ENCODE data around the gene GAL. TPM values are rescaled to one million over a fixed set of nuclear protein-coding genes. Genes with fewer than 3 reads are reported as not detected.

Gene GAL
- total and polyA plus RNA-seq, 8 donors, result 0.38 to 6.3 (median 0.98) TPM

DNA sequence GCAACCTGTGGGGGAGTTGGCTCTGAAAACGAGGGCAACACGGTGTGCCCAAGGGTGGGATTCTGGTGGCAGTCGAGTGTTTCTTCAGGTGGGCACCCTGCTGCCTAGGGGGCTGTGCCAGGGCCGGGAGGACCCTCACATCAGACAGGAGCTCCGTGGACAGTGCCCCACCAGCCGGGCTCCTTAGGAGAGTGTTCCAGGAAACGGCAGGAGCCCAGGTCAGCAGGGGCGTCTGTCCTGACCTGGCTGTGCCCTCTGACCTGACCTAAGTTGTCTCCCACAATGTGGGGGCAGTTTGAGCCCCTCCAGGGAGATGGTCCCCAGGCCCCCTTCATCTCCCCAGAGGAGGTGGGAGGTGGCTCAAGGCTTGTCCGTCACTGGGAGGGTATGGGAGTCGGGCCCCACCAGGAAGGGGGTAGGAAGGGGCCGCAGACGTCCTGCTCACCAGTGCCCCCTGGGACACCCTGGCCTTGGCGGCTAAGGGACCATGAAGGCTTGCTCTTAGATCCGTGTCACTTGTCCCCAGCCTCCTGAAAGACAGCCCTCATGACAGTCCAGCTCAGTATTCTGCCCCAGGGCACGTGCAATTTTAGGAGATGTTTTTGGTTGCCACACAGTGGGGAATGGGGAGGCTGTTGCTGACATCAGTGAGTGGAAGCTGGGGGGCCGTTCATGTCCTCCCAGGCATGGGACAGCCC, 32.2 kb upstream of the GAL start:
- ATAC-seq (no peak), DNase-seq (no peak), FAIRE-seq (no peak)
- H3K4me1 ChIP-seq, result no peaks in the 10 kb centered on the region
- TF ChIP-seq, protein P1, sequence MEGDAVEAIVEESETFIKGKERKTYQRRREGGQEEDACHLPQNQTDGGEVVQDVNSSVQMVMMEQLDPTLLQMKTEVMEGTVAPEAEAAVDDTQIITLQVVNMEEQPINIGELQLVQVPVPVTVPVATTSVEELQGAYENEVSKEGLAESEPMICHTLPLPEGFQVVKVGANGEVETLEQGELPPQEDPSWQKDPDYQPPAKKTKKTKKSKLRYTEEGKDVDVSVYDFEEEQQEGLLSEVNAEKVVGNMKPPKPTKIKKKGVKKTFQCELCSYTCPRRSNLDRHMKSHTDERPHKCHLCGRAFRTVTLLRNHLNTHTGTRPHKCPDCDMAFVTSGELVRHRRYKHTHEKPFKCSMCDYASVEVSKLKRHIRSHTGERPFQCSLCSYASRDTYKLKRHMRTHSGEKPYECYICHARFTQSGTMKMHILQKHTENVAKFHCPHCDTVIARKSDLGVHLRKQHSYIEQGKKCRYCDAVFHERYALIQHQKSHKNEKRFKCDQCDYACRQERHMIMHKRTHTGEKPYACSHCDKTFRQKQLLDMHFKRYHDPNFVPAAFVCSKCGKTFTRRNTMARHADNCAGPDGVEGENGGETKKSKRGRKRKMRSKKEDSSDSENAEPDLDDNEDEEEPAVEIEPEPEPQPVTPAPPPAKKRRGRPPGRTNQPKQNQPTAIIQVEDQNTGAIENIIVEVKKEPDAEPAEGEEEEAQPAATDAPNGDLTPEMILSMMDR (IDR thresholded peaks at IDR 0.05), result no peak
- no peaks in the 10 kb centered on the region for H3K27me3 ChIP-seq
- 42 to 48% methylated on average over 16 of the region's 16 CpGs for WGBS, 2 donors
- intact Hi-C loops (cut with DNase I), result no loop called here
- no peaks in the 10 kb centered on the region for H3K36me3 ChIP-seq
- H3K4me3 ChIP-seq, result no peak overlapping the region
- no peaks in the 10 kb centered on the region for H3K9me3 ChIP-seq
- no peak overlapping the region for H3K27ac ChIP-seq

DNA sequence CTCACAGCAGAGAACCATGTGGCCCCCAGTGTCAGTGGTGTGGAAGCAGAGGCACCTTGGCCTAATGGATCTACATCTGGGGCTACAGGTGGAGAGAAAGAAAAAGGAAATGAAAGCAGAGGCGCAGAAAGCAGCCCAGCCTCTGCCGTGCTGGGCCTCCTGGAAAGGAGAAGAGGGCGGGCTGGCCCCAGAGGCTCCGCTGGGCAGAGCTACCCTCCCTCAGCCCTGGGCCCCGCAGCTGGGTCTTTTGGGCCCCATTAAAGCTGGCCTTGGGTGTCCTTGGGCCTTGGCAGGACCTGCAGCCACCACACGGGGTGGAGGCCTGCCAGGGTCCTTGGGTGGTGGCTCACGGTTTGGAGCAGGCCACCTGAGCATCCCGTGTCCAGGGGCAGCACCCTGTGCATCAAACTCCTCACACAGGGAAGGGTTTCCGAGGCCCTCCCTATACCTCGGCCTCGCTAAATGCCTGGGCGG, 31.6 kb upstream of the GAL start:
- no peak overlapping the region for H3K27ac ChIP-seq
- H3K36me3 ChIP-seq, result no peaks in the 10 kb centered on the region
- H3K4me3 ChIP-seq, result no peak overlapping the region
- no peaks in the 10 kb centered on the region for H3K4me1 ChIP-seq
- DNase-seq, result no peak
- ATAC-seq, result no peak
- 70 to 79% methylated on average over 12 of the region's 12 CpGs for WGBS, 2 donors
- intact Hi-C loops (cut with DNase I), result no loop called here
- TF ChIP-seq, protein P1 (IDR thresholded peaks at IDR 0.05), result no peak
- no peaks in the 10 kb centered on the region for H3K27me3 ChIP-seq
- no peak for FAIRE-seq
- no peaks in the 10 kb centered on the region for H3K9me3 ChIP-seq

DNA sequence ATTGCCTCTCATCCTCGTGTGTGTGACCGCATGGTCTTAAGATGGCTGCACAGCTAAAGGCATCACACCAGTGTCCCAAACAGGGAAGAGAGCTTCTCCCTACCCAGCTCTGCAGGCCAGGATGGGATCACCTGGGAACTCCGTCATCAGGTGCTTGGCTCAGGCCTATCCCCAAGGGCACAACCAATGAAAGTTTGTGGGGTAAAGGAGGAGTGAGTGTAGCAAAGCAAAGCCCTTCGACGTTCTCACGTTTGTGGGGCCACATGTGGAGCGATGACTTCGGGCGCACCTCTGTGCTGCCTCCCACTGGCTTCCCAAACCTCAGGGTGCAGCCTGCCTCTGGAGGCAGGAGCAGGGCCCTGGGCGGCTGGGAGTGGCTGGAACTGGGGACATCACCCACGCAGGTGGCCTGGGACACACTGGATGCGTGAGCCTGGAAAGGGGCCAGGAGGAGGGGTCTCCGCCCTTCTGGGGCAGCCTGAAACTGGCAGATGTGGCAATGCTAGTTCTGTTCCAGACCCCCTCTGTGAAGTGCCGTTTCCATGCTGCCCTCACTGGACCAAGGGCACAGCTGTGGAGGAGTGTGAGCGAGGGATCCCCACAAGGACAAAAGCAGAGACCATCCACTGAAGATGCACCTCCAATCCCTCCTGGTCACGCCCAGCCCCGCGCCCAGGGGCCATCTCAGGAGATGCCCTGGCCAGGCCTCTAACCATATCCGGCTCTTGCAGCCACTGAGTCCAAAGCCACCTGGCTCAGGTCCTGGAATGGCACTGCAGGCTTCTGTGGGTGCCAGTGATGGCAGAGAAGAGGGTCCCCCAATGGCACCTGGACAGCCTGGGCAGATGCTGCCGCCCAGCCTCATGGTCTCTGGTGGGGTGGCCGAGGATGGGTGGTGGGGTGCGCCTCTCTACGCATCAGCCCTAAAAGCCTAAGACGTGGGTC, 30.6 kb upstream of the GAL start:
- H3K9me3 ChIP-seq, result no peaks in the 10 kb centered on the region
- H3K4me3 ChIP-seq, result no peak overlapping the region
- DNase-seq (no peak), FAIRE-seq (no peak), ATAC-seq (no peak)
- intact Hi-C loops (cut with DNase I), result no loop called here
- H3K27ac ChIP-seq, result no peak overlapping the region
- 69 to 74% methylated on average over 24 of the region's 24 CpGs for WGBS, 2 donors
- no peaks in the 10 kb centered on the region for H3K4me1 ChIP-seq
- no peaks in the 10 kb centered on the region for H3K27me3 ChIP-seq
- H3K36me3 ChIP-seq, result no peaks in the 10 kb centered on the region
- TF ChIP-seq, protein P1 (IDR thresholded peaks at IDR 0.05), result no peak

DNA sequence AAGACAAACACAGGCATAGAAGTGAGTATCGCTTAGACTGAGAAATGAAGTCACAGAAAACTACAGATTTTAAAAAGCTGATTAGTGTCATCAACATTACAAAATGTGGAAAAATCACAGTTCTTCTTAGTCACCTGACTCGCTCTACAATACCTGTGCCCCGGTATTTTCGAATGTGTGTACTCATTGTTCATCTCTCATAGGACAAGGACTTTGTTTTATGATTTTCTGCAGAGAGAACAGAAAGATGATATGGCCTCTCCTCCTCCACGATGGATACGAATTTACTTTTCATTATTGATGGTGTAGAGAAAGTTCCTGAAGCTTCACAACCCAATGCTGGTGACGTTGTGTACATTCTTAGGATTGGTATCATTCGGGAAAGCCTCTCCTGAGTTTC, 29.4 kb upstream of the GAL start:
- no peak overlapping the region for H3K27ac ChIP-seq
- FAIRE-seq, result no peak
- no peaks in the 10 kb centered on the region for H3K36me3 ChIP-seq
- H3K4me1 ChIP-seq, result no peaks in the 10 kb centered on the region
- intact Hi-C loops (cut with DNase I), result no loop called here
- 72 to 84% methylated on average over 8 of the region's 8 CpGs for WGBS, 2 donors
- no peaks in the 10 kb centered on the region for H3K27me3 ChIP-seq
- H3K9me3 ChIP-seq, result no peaks in the 10 kb centered on the region
- TF ChIP-seq, protein P1 (IDR thresholded peaks at IDR 0.05), result no peak
- ATAC-seq, result no peak
- no peak overlapping the region for H3K4me3 ChIP-seq
- DNase-seq, result no peak

All from pancreas (tissue), 10 donors.